HG03342 (cell line): Measurements from ENCODE around the gene MTA3.

Experiments
- ATAC-seq: cut with Tn5 transposase; IDR thresholded peaks from one replicate; pipeline ENCODE4 v1.9.1; 2021; ENCODE audit warnings: mild to moderate bottlenecking, moderate library complexity; ENCODE audit not compliant: unreplicated experiment

The MTA3 gene

GRCh38 chr2:42799881-42800280 lies 231.4 kb downstream of the MTA3 start:
- ATAC-seq: no peak

GRCh38 chr2:42800461-42800962 lies 232.1 kb downstream of the MTA3 start:
- no peak for ATAC-seq

GRCh38 chr2:42800981-42801380 lies 232.5 kb downstream of the MTA3 start:
- no peak for ATAC-seq

- no peak for ATAC-seq
Observed at GRCh38 chr2:42801381-42801780, 232.9 kb downstream of the MTA3 start.

GRCh38 chr2:42802150-42802549 lies 233.7 kb downstream of the MTA3 start:
- no peak for ATAC-seq

GRCh38 chr2:42804338-42804737 lies 235.9 kb downstream of the MTA3 start:
- ATAC-seq: no peak

GRCh38 chr2:42804891-42805290 lies 236.5 kb downstream of the MTA3 start:
- ATAC-seq: no peak
